Upper lobe of left lung (tissue), 6 donors: Measurements from ENCODE around the gene MPO. TPM values are rescaled to one million over a fixed set of nuclear protein-coding genes. Genes with fewer than 3 reads are reported as not detected.

Experiments
- ATAC-seq, 2 donors: fragments of 200-7000 bp; cut with Tn5 transposase; one replicate each; pipeline ENCODE4 v1.9.1; 2022; ENCODE audit warnings: mild to moderate bottlenecking in 2 of 2, moderate library complexity in 2 of 2; ENCODE audit not compliant: low FRiP score in 2 of 2
- DNase-seq, 2 donors: peaks; one replicate each; pipeline ENCODE4 v3.0.0-alpha.2; 2019 to 2020
- H3K27ac ChIP-seq, 4 donors: fragments of 200-600 bp; sonication (generic); one replicate each; pipeline ENCODE4 v1.5.1; 2016 to 2019
- H3K27me3 ChIP-seq, 4 donors: fragments of 200-600 bp; sonication (generic); one replicate each; pipeline ENCODE4 v1.5.1; 2017 to 2019
- H3K36me3 ChIP-seq, 4 donors: fragments of 200-600 bp; sonication (generic); one replicate each; pipeline ENCODE4 v1.5.1; 2016 to 2019
- H3K4me1 ChIP-seq, 4 donors: fragments of 200-600 bp; sonication (generic); one replicate each; pipeline ENCODE4 v1.5.1; 2018 to 2019
- H3K4me3 ChIP-seq, 4 donors: fragments of 200-600 bp; sonication (generic); one replicate each; pipeline ENCODE4 v1.5.1; 2017 to 2019; ENCODE audit warnings: mild to moderate bottlenecking in 2 of 4, moderate library complexity in 1 of 4
- H3K9me3 ChIP-seq, 4 donors: fragments of 200-600 bp; sonication (generic); one replicate each; pipeline ENCODE4 v1.5.1; 2018 to 2019
- EP300 ChIP-seq, 4 donors: sonication (generic); formaldehyde crosslinking; IDR thresholded peaks; one replicate each; pipeline ENCODE4 v1.5.1; 2017; ENCODE audit warnings: antibody characterized with exemption in 4 of 4, control low read depth in 2 of 4
- POLR2A ChIP-seq, 4 donors: fragments of 450-650 bp; IDR thresholded peaks; one replicate each; pipeline ENCODE4 v1.5.1; 2016 to 2017; ENCODE audit warnings: antibody characterized with exemption in 4 of 4, mild to moderate bottlenecking in 2 of 4
- POLR2AphosphoS5 ChIP-seq, 2 donors: sonication (generic); formaldehyde crosslinking; IDR thresholded peaks; one replicate each; pipeline ENCODE4 v1.5.1; 2017; ENCODE audit warnings: antibody characterized with exemption in 2 of 2
- WGBS, 2 donors: methylation state at CpG; one replicate each; pipeline ENCODE4 v1.1.5; 2017 to 2018; 5-methylcytosine and 5-hydroxymethylcytosine counted together
- total RNA-seq, 6 donors: library from RNA; depleted of rRNA in 4 of 6; stranded (reverse); fragments of >200 nt in 4 of 6; gene quantifications; one replicate each; pipeline versions ENCODE4 v1.1.0 to v1.2.1, GENCODE V29; 2016 to 2021
- TF ChIP-seq, protein P1 (sequence below), 6 experiments: fragments of 450-650 bp in 4 of 6; fragments of 200-600 bp in 2 of 6; sonication (generic) in 2 of 6; IDR thresholded peaks; one replicate each; pipeline ENCODE4 v1.5.1; 2016 to 2019; ENCODE audit warnings: antibody characterized with exemption in 6 of 6
- donor health status: DM: no; HTN: no; CAD: no; lungs with moderate emphysema.
- donor health status: DM: no; HTN: yes; CAD: no; lungs with severe emphysema.

MPO gene
- total RNA-seq, 6 donors from 2014 or later, result 0.71 to 4.6 (median 1.0) TPM

DNA sequence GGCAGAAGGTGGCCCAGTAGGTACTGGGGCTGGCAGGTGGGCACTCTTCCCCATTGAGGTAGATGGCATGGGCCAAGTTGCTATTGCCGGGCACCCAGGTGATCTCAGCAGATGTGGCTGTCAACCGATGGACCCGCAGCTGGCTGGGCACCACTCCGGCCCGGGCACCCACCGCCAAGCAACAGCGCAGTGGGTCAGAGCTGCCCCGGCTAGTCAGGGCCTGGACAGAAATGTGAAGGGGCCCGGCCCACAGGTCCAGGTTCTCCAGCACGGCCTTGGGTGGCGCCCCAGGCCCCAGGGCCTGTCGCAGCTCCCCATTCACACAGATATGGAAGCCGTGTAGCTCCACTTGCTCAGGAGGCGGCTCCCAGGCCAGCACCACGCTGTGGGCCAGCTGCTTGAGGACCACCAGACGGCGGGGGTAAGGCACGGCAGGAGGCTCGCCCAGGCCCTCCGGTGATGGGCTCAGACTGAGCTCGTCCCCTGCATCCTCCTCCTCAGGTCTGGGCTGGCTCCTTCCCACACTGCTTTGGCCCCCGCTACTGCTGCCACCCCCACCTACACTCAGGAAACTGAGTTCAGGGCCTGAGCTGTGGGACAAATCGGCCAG lies 31.4 kb upstream of the MPO start:
- H3K9me3 ChIP-seq, result no peaks in the 10 kb centered on the region
- no peak overlapping the region for H3K27ac ChIP-seq
- H3K4me1 ChIP-seq, result no peaks in the 10 kb centered on the region
- ATAC-seq (no peak), DNase-seq (peak in 1 of 2 donors; percentile 71)
- H3K27me3 ChIP-seq, result no peaks in the 10 kb centered on the region
- H3K36me3 ChIP-seq, result no peaks in the 10 kb centered on the region
- 74 to 91% methylated on average over 3 to 15 of the region's 23 CpGs for WGBS, 2 donors
- H3K4me3 ChIP-seq, result no peak overlapping the region
- TF ChIP-seq POLR2A (IDR thresholded peaks at IDR 0.05), result no peak

DNA sequence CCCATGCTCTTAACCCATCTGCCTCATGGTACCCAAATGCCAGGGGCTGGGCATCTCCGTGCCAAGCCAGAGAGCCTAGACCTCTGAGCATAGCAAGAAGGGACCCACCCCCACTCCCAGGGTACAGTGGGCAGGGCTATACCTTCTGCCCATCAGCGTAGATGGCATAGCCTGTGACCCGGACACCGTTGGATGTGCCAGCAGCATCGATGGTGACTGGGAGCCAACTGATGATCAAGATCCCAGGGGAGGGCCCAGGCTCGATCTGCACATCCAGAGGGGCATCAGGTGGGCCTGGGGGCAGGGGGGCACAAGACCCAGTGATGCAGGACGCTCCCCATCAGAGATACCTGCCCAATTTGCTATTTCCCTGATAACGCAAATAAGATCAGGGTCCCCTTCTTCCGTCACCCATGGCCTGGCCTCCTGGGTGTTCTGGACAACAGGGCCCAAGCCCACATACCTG lies 30.7 kb upstream of the MPO start:
- Histone ChIP-seq H3K36me3 (no peaks in the 10 kb centered on the region), H3K4me3 (no peak overlapping the region), H3K9me3 (no peaks in the 10 kb centered on the region), H3K27ac (no peak overlapping the region), H3K4me1 (no peaks in the 10 kb centered on the region), H3K27me3 (no peaks in the 10 kb centered on the region)
- ATAC-seq (no peak), DNase-seq (no peak)
- no peak for TF ChIP-seq POLR2AphosphoS5 (IDR thresholded peaks at IDR 0.05)
- no peak for TF ChIP-seq EP300 (IDR thresholded peaks at IDR 0.05)
- TF ChIP-seq, protein P1, sequence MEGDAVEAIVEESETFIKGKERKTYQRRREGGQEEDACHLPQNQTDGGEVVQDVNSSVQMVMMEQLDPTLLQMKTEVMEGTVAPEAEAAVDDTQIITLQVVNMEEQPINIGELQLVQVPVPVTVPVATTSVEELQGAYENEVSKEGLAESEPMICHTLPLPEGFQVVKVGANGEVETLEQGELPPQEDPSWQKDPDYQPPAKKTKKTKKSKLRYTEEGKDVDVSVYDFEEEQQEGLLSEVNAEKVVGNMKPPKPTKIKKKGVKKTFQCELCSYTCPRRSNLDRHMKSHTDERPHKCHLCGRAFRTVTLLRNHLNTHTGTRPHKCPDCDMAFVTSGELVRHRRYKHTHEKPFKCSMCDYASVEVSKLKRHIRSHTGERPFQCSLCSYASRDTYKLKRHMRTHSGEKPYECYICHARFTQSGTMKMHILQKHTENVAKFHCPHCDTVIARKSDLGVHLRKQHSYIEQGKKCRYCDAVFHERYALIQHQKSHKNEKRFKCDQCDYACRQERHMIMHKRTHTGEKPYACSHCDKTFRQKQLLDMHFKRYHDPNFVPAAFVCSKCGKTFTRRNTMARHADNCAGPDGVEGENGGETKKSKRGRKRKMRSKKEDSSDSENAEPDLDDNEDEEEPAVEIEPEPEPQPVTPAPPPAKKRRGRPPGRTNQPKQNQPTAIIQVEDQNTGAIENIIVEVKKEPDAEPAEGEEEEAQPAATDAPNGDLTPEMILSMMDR (IDR thresholded peaks at IDR 0.05), result no peak
- no peak for TF ChIP-seq POLR2A (IDR thresholded peaks at IDR 0.05)
- 88 to 94% methylated on average over 5 to 9 of the region's 9 CpGs for WGBS, 2 donors

DNA sequence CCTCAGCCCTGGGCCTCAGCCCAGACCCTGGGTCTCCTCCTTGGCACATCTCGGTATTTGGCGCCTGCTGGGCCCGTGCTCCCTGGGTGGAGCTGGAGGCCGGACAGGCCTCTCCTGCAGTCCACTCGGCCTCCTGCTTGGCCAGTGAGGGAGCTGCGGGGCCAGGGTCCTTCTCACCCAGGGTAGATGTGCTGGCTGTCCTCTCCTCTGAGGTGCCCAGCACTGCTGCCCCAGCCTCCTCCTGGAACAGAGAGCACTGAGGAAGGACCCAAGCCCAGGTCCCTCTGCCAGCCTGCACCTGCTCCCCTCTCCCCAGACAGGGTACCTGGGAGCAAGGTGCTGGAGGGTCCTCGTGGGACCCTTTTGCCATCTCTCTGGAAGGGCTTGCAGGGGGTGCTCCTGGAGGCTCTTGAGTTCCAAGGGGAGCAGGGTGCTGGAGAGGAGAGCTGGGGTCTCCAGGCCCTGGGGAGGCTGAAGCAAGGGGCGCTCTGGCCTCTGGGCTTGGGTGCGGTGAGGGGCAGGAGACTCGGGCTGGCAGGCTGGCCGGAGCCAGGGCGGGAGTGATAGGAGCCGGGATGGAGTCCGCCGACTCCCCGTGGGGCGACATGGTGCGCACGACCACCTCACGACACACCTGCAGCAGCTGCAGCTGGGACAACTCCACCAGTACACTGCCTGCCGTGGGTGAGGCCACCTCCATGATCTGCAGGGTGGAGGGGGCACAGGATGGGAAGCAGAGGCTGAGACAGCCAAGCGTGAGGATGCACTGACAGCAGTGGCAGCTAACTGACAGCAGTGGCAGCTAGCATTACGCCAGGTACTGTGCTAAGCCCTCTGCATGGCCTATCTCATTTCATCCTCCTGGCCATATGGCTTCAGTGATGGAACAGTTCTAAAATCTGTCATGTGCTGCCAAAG lies 30.0 kb upstream of the MPO start:
- H3K9me3 ChIP-seq, result no peaks in the 10 kb centered on the region
- H3K36me3 ChIP-seq, result no peaks in the 10 kb centered on the region
- ATAC-seq (no peak), DNase-seq (no peak)
- no peaks in the 10 kb centered on the region for H3K27me3 ChIP-seq
- H3K4me3 ChIP-seq, result no peak overlapping the region
- H3K27ac ChIP-seq, result no peak overlapping the region
- 89 to 92% methylated on average over 18 to 23 of the region's 23 CpGs for WGBS, 2 donors
- no peaks in the 10 kb centered on the region for H3K4me1 ChIP-seq
- no peak for TF ChIP-seq POLR2AphosphoS5 (IDR thresholded peaks at IDR 0.05)
- TF ChIP-seq, protein P1 (IDR thresholded peaks at IDR 0.05), result no peak
- no peak for TF ChIP-seq EP300 (IDR thresholded peaks at IDR 0.05)
- no peak for TF ChIP-seq POLR2A (IDR thresholded peaks at IDR 0.05)

DNA sequence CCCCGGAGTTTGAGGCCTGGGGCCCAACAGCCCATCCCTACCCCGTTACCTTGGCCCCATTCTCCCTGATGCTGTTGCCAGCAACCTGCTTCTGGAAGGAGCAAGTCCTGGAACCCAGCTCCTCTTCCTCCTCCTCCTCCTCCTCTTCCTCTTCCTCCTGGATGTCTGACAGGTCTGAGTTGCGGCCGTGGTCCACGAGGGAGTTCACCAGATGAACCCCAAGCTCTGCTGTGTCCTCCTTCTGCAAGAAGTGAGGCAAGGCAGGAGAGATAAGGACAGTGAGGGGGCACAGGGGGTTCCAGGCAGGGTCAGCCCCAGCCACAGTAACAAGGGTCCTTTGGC lies 29.2 kb upstream of the MPO start:
- Histone ChIP-seq H3K36me3 (no peaks in the 10 kb centered on the region), H3K4me1 (no peaks in the 10 kb centered on the region), H3K4me3 (no peak overlapping the region), H3K27me3 (no peaks in the 10 kb centered on the region), H3K9me3 (no peaks in the 10 kb centered on the region), H3K27ac (no peak overlapping the region)
- ATAC-seq (no peak), DNase-seq (no peak)
- 59 to 77% methylated on average over 5 of the region's 5 CpGs for WGBS, 2 donors
- no peak for TF ChIP-seq EP300 (IDR thresholded peaks at IDR 0.05)
- no peak for TF ChIP-seq POLR2AphosphoS5 (IDR thresholded peaks at IDR 0.05)
- TF ChIP-seq POLR2A (IDR thresholded peaks at IDR 0.05), result no peak
- TF ChIP-seq, protein P1 (IDR thresholded peaks at IDR 0.05), result no peak

DNA sequence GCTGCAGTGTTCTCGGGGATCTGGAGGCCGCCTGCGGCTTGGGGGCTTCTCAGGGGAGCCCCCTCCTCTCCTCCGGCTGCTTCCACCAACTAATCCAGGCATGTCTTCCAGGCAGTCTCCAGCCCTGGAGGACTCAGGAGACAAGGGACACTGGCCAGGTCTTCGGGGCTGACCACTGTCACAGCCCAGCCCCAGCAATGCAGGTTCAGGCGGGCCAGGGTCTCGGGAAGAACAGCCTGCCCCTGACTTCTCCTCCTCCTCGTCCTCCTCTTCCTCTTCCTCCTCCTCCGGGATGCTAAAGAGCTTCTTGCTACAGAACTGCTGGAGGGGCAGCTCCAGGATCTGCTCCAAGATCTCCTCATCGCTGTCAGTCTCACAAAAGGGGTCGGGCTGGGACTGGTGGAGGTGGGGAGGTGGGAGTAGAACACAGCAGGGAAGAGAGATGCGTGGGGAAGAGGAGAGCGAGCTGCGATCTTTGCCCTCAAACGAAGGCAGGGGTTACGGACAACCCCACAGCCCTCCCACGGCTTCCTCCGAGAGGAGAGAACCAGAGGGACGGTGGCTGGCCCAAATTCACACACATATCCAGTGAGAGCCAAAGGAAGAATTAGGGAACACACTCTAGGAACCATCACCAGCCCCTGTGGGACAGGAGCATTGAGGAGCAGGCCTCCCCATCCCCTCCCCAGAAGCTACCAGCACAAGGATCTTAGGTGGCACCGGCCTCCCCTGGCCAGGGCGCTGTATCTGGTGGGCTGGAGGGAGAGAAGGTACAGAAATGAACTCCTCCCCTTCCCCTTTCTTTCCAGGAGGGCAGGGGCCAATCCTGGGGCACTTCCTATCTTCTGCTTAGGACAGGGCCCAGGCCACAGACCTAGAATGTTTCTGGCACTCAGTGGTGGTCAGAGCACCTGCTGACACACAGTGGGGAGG lies 28.5 kb upstream of the MPO start:
- Histone ChIP-seq H3K4me1 (no peaks in the 10 kb centered on the region), H3K27me3 (no peaks in the 10 kb centered on the region), H3K4me3 (no peak overlapping the region), H3K9me3 (no peaks in the 10 kb centered on the region), H3K27ac (no peak overlapping the region), H3K36me3 (no peaks in the 10 kb centered on the region)
- TF ChIP-seq, protein P1 (IDR thresholded peaks at IDR 0.05), result no peak
- TF ChIP-seq EP300 (IDR thresholded peaks at IDR 0.05), result no peak
- TF ChIP-seq POLR2A (IDR thresholded peaks at IDR 0.05), result no peak
- no peak for TF ChIP-seq POLR2AphosphoS5 (IDR thresholded peaks at IDR 0.05)
- DNase-seq (no peak), ATAC-seq (no peak)
- WGBS, 2 donors, result 76 to 77% methylated on average over 16 to 19 of the region's 21 CpGs
